Peyer's patch (tissue), 4 donors: Measurements from ENCODE around the gene TMCC1. TPM values are rescaled to one million over a fixed set of nuclear protein-coding genes. Genes with fewer than 3 reads are reported as not detected.

ENCODE experiments used
- DNase-seq, 3 donors: peaks; one replicate each; pipeline ENCODE4 v3.0.0-alpha.2; 2017 to 2019
- H3K27ac ChIP-seq, 4 donors: fragments of 200-600 bp; sonication (generic); one replicate each; pipeline ENCODE4 v1.5.1; 2016 to 2019
- H3K27me3 ChIP-seq, 2 donors: fragments of 200-600 bp; sonication (generic); one replicate each; pipeline ENCODE4 v1.5.1; 2019
- H3K36me3 ChIP-seq, 3 donors: fragments of 200-600 bp; sonication (generic); one replicate each; pipeline ENCODE4 v1.5.1; 2016 to 2019
- H3K4me1 ChIP-seq, 4 donors: fragments of 200-600 bp; sonication (generic); one replicate each; pipeline ENCODE4 v1.5.1; 2016 to 2019
- H3K4me3 ChIP-seq, 4 donors: fragments of 200-600 bp; sonication (generic); 1 replicate in 3 of 4; 2 replicates in 1 of 4; pipeline ENCODE4 v1.5.1; 2016 to 2019; ENCODE audit warnings: mild to moderate bottlenecking in 1 of 4
- H3K9me3 ChIP-seq, 4 donors: fragments of 200-600 bp; sonication (generic); one replicate each; pipeline ENCODE4 v1.5.1; 2016 to 2019; ENCODE audit warnings: mild to moderate bottlenecking in 1 of 4
- POLR2A ChIP-seq, 2 donors: fragments of 450-650 bp; IDR thresholded peaks; one replicate each; pipeline ENCODE4 v1.5.1; 2017; ENCODE audit warnings: antibody characterized with exemption in 2 of 2, mild to moderate bottlenecking in 2 of 2, moderate library complexity in 2 of 2
- total RNA-seq, 4 donors: library from RNA; depleted of rRNA; stranded (reverse); fragments of >200 nt; gene quantifications; one replicate each; pipeline ENCODE4 v1.1.0, GENCODE V29; 2016
- TF ChIP-seq, protein P1 (sequence below), 6 experiments: fragments of 450-650 bp in 4 of 6; fragments of 200-600 bp in 2 of 6; sonication (generic) in 1 of 6; IDR thresholded peaks; one replicate each; pipeline ENCODE4 v1.5.1; 2017 to 2019; ENCODE audit warnings: antibody characterized with exemption in 6 of 6, mild to moderate bottlenecking in 3 of 6, moderate library complexity in 1 of 6

Gene TMCC1
- total RNA-seq, 4 donors from 2014 or later, result 12.9 to 33.1 (median 23.7) TPM

- Histone ChIP-seq H3K27ac (no peak overlapping the region), H3K4me1 (peaks cover 0 to 3% (median 0%) of the 10 kb centered on the region in 4 donors), H3K9me3 (no peaks in the 10 kb centered on the region), H3K4me3 (no peak overlapping the region), H3K27me3 (no peaks in the 10 kb centered on the region), H3K36me3 (no peaks in the 10 kb centered on the region)
- TF ChIP-seq, protein P1, sequence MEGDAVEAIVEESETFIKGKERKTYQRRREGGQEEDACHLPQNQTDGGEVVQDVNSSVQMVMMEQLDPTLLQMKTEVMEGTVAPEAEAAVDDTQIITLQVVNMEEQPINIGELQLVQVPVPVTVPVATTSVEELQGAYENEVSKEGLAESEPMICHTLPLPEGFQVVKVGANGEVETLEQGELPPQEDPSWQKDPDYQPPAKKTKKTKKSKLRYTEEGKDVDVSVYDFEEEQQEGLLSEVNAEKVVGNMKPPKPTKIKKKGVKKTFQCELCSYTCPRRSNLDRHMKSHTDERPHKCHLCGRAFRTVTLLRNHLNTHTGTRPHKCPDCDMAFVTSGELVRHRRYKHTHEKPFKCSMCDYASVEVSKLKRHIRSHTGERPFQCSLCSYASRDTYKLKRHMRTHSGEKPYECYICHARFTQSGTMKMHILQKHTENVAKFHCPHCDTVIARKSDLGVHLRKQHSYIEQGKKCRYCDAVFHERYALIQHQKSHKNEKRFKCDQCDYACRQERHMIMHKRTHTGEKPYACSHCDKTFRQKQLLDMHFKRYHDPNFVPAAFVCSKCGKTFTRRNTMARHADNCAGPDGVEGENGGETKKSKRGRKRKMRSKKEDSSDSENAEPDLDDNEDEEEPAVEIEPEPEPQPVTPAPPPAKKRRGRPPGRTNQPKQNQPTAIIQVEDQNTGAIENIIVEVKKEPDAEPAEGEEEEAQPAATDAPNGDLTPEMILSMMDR (IDR thresholded peaks at IDR 0.05), result no peak
- no peak for TF ChIP-seq POLR2A (IDR thresholded peaks at IDR 0.05)
- DNase-seq, result no peak
These were observed 157.4 kb downstream of the TMCC1 start for GRCh38 chr3:129736070-129736469.

DNA sequence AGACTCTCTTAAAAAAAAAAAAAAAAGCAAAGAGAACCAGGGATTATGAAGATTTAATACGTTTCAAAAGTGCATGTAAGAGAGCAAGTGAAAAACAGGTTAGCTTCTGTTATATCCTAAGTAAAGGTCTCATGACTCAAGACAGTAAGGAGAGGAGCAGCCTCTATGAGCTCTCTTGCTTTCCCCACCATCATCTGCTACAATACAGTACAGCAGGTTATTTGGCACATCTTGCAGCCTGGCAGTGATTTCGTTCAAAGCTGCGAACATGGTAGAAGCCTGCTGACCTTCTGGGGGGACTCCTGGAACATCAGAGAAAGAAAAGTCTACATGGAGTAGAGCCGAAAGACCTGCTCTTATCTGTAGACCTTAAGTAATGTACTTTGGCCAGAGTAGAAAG lies 157.9 kb downstream of the TMCC1 start:
- no peak overlapping the region for H3K27ac ChIP-seq
- H3K9me3 ChIP-seq, result no peaks in the 10 kb centered on the region
- peaks cover 0 to 3% (median 0%) of the 10 kb centered on the region in 4 donors for H3K4me1 ChIP-seq
- DNase-seq, result no peak
- H3K27me3 ChIP-seq, result no peaks in the 10 kb centered on the region
- H3K36me3 ChIP-seq, result no peaks in the 10 kb centered on the region
- no peak overlapping the region for H3K4me3 ChIP-seq
- TF ChIP-seq, protein P1 (IDR thresholded peaks at IDR 0.05), result no peak
- no peak for TF ChIP-seq POLR2A (IDR thresholded peaks at IDR 0.05)

DNA sequence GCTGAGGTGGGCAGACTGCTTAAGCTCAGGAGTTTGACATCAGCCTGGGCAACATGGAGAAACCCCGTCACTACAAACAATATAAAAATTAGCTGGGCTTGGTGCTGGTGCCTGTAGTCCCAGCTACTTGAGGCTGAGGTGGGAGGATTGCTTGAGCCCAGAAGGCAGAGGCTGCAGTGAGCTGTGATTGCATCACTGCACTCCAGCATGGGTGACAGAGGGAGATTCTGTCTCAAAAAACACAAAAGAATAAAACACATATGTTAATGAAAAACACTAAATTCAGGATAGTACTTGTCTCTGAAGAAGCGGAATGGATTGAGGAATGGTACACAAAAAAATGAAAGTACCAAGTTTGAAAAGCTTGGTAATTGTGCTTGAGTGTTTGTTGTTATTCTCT lies 159.1 kb downstream of the TMCC1 start:
- Histone ChIP-seq H3K27me3 (no peaks in the 10 kb centered on the region), H3K27ac (no peak overlapping the region), H3K4me3 (no peak overlapping the region), H3K4me1 (no peaks in the 10 kb centered on the region), H3K36me3 (no peaks in the 10 kb centered on the region), H3K9me3 (no peaks in the 10 kb centered on the region)
- TF ChIP-seq POLR2A (IDR thresholded peaks at IDR 0.05), result no peak
- TF ChIP-seq, protein P1 (IDR thresholded peaks at IDR 0.05), result no peak
- no peak for DNase-seq

DNA sequence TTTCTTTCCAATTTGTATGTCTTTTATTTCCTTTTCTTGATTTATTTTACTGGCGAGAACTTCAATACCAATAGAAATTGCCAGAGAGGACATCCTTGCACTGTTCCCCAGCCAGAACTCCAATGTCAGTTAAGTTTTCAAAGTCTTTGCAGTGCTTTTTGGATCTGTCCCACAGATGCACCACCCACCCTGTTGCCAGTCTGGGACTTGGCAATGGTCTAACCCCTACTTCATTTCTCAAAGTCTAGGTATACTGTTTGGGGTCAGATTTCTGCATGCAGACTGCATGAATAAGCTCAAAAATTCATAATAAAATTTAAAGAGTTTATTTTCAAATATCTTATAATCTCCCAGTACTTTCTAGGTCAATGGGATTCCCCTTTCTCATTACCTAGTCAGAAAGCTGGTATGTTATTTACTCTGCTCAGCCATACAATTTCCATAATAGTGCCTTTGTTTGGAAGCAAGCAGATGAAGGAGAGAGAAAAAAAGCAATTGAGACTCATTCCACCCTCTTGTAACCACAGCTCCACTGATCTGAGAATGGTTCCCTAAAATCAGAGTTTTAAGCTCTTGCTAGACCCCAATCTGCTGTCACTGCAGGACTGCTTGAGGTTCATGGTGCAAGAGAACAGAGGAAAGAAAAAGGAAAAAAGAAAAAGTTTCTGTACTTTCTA lies 161.2 kb downstream of the TMCC1 start:
- Histone ChIP-seq H3K27me3 (no peaks in the 10 kb centered on the region), H3K9me3 (no peaks in the 10 kb centered on the region), H3K4me1 (no peaks in the 10 kb centered on the region), H3K4me3 (no peak overlapping the region), H3K27ac (no peak overlapping the region), H3K36me3 (no peaks in the 10 kb centered on the region)
- TF ChIP-seq, protein P1 (IDR thresholded peaks at IDR 0.05), result no peak
- TF ChIP-seq POLR2A (IDR thresholded peaks at IDR 0.05), result no peak
- DNase-seq, result no peak

DNA sequence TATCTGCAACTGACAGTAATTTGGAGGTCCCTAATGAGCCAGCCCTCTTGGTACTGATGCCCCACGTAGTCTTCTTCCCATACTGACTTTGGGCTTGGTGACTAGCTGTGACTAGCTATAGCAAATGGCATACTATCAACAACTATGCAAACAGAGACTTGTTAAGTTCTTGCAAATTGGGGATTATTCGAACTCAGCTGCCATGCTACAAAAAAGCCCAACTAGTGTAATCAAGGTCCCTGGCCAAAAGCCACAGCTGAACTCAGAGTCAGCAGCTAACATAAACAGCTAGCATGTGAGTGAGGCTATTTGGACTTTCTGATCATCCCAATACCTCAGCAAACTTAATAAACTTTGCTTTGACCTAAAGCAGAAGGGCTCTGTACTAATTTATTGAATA lies 165.8 kb downstream of the TMCC1 start:
- DNase-seq, result no peak

More for the DNA sequence above, 165.8 kb downstream of the TMCC1 start:
- TF ChIP-seq, protein P1 (IDR thresholded peaks at IDR 0.05), result no peak
- no peak for TF ChIP-seq POLR2A (IDR thresholded peaks at IDR 0.05)
- no peak overlapping the region for H3K27ac ChIP-seq
- no peaks in the 10 kb centered on the region for H3K4me1 ChIP-seq
- H3K9me3 ChIP-seq, result no peaks in the 10 kb centered on the region
- no peak overlapping the region for H3K4me3 ChIP-seq
- H3K36me3 ChIP-seq, result no peaks in the 10 kb centered on the region
- H3K27me3 ChIP-seq, result no peaks in the 10 kb centered on the region
